Stomach (tissue), 9 donors: ENCODE measurements around the gene LNX1. TPM values are rescaled to one million over a fixed set of nuclear protein-coding genes. Genes with fewer than 3 reads are reported as not detected.

ENCODE experiments used
- DNase-seq, 2 donors: peaks; one replicate each; pipeline versions ENCODE4 v3.0.0 to v3.0.0-alpha.2; 2013 to 2019
- H3K27ac ChIP-seq, 5 donors: fragments of 200-600 bp in 4 of 5; sonication (generic) in 4 of 5; one replicate each; pipeline ENCODE4 v1.5.1; 2013 to 2019; ENCODE audit warnings: mild to moderate bottlenecking in 1 of 5, moderate library complexity in 1 of 5
- H3K27me3 ChIP-seq, 3 donors: fragments of 200-600 bp; sonication (generic); one replicate each; pipeline ENCODE4 v1.5.1; 2017 to 2019; ENCODE audit warnings: mixed run types in 1 of 3
- H3K36me3 ChIP-seq, 4 donors: fragments of 200-600 bp; sonication (generic); 1 replicate in 3 of 4; 2 replicates in 1 of 4; pipeline ENCODE4 v1.5.1; 2016 to 2019
- H3K4me1 ChIP-seq, 4 donors: fragments of 200-600 bp; sonication (generic); one replicate each; pipeline ENCODE4 v1.5.1; 2016 to 2019
- H3K4me3 ChIP-seq, 4 donors: fragments of 200-600 bp; sonication (generic) in 3 of 4; one replicate each; pipeline ENCODE4 v1.5.1; 2016 to 2019; ENCODE audit warnings: mild to moderate bottlenecking in 1 of 4
- H3K9me3 ChIP-seq, 4 donors: fragments of 200-600 bp; sonication (generic); one replicate each; pipeline ENCODE4 v1.5.1; 2016 to 2019
- CTCF ChIP-seq, 7 experiments: fragments of 450-650 bp in 4 of 7; fragments of 200-600 bp in 3 of 7; sonication (generic) in 3 of 7; IDR thresholded peaks; one replicate each; pipeline ENCODE4 v1.5.1; 2016 to 2019; ENCODE audit warnings: antibody characterized with exemption in 7 of 7, control low read depth in 2 of 7, mild to moderate bottlenecking in 1 of 7
- EP300 ChIP-seq: sonication (generic); formaldehyde crosslinking; IDR thresholded peaks from one replicate; pipeline ENCODE4 v1.6.1; 2017; ENCODE audit warnings: antibody characterized with exemption
- POLR2A ChIP-seq, 4 donors: fragments of 450-650 bp; IDR thresholded peaks; one replicate each; pipeline ENCODE4 v1.6.1; 2016; ENCODE audit warnings: antibody characterized with exemption in 4 of 4, control low read depth in 2 of 4, mild to moderate bottlenecking in 1 of 4, moderate library complexity in 1 of 4
- POLR2AphosphoS5 ChIP-seq, 3 donors: sonication (generic); formaldehyde crosslinking; IDR thresholded peaks; one replicate each; pipeline ENCODE4 v1.6.1; 2016; ENCODE audit warnings: antibody characterized with exemption in 3 of 3
- WGBS, 5 donors: extraction: QIAGEN DNeasy Blood & Tissue Kit in 3 of 5; methylation state at CpG; one replicate each; pipeline versions ENCODE4 v1.1.5 to v1.1.7; 2013 to 2018; 5-methylcytosine and 5-hydroxymethylcytosine counted together
- intact Hi-C: fragments of 100-400 bp; cut with DNase I; formaldehyde crosslinking; loops from one replicate; pipeline ENCODE4 v1.15.1; 2023; ENCODE audit warnings: low total_unique reads
- polyA plus RNA-seq, 3 donors: library from polyadenylated mRNA; stranded (reverse); fragments of 200-250 nt; gene quantifications; one replicate each; pipeline ENCODE4 v1.2.3, GENCODE V29; 2013
- total RNA-seq, 5 donors: library from RNA; depleted of rRNA; stranded (reverse); fragments of >200 nt; gene quantifications; one replicate each; pipeline versions ENCODE4 v1.1.0 to v1.2.3, GENCODE V29; 2014 to 2016
- donor health status: healthy with polysubstance abuse.
- donor health status: Bipolar disorder and iron deficiency.
- donor health status: healthy.

LNX1 gene
- total and polyA plus RNA-seq, 8 donors: 5.4 to 30.9 (median 11.6) TPM

DNA sequence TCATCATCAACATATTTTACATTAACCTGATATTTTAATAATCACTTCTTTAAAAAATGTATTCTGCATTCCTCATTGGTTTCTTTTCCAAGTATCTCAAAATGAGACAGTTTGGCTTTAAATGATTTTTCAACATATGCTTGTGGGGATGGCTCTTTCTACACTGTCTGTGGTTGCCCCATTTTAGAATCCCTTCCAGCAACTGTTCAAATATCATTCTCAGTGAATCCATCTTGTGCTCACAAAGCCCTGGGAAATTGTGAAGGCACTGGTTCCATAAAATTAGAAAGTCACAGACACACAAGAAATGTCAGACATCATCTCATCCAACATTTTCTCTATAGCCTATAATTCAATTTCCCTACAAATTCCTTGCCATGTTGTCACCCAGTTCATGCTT, 103.5 kb downstream of the LNX1 start:
- Histone ChIP-seq H3K4me1 (peaks cover 0 to 24% (median 8%) of the 10 kb centered on the region in 4 donors), H3K27me3 (no peaks in the 10 kb centered on the region), H3K4me3 (no peak overlapping the region), H3K36me3 (no peaks in the 10 kb centered on the region), H3K9me3 (no peaks in the 10 kb centered on the region), H3K27ac (no peak overlapping the region)
- no peak for DNase-seq
- TF ChIP-seq POLR2AphosphoS5 (IDR thresholded peaks at IDR 0.05): no peak
- TF ChIP-seq POLR2A (IDR thresholded peaks at IDR 0.05): no peak
- no peak for TF ChIP-seq CTCF (IDR thresholded peaks at IDR 0.05)
- no peak for TF ChIP-seq EP300
- intact Hi-C loops: no loop called here

DNA sequence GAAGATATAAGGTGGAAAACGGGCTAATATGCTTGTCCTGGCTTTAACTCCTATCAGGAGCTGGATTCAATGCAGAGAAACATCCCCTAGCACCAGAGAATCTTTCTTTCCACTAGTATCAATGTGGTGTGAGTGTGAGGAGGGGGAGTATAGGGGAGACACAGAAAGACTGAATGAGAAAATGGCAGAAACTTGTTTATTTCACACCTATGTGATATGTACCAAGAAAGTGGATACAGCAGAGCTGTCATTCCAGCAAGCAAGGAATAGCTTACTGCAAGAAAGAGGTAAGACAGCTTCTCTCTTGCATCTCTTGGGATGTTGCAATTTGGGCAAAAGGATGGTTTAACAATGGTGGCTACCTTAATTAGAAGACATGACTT, 105.6 kb downstream of the LNX1 start:
- peaks cover 0 to 11% (median 5%) of the 10 kb centered on the region in 4 donors for H3K36me3 ChIP-seq
- intact Hi-C loops: no loop called here
- H3K27me3 ChIP-seq: no peaks in the 10 kb centered on the region
- H3K4me1 ChIP-seq: peaks cover 0 to 15% (median 2%) of the 10 kb centered on the region in 4 donors
- H3K9me3 ChIP-seq: no peaks in the 10 kb centered on the region
- DNase-seq: no peak
- TF ChIP-seq EP300 (no peak), POLR2A (IDR thresholded peaks at IDR 0.05) (no peak), POLR2AphosphoS5 (IDR thresholded peaks at IDR 0.05) (no peak), CTCF (IDR thresholded peaks at IDR 0.05) (no peak)
- peak overlapping the region in 2 of 5 donors; percentile 8 to 57 for H3K27ac ChIP-seq
- no peak overlapping the region for H3K4me3 ChIP-seq
- 29 to 54% (median 36%) methylated on average over 1 of the region's 1 CpG for WGBS, 5 donors

DNA sequence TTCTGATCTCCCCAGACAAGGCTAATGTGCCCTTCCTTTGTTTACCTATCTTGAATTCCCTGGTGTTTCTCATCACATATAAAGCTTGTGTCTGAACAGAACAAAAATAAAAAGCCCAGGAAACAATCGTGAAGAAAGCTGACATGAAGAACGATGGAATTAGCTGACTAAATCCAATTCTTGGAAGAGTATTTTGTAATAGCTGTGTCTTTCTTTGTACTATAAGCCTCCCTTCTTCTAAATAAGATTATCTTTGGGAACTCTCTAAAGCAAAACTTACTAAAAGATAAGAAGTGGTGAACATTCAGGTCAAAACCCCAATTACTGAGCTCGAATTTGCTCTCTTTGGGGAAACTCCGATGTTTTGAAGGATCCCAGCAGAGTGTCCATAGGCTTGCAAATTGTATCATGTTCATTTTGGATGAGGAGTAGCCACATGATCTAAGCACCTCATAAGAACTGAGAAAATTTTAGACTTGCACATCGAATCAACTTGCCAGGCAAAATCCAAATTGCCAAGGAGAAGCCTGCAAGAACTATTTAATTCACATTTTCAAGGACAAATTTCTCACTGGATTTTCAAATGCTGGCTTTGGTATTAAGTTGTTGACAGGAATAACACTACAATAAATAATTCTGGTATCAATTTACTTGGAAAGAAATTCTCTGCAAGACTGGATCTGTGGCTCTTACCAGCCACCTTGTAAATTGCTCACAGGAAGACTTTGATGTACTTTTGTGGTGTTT, 106.2 kb downstream of the LNX1 start:
- H3K27me3 ChIP-seq: no peaks in the 10 kb centered on the region
- H3K27ac ChIP-seq: peak overlapping the region in 4 of 5 donors; percentile 8 to 57 (median 28)
- TF ChIP-seq CTCF (IDR thresholded peaks at IDR 0.05) (no peak), POLR2A (IDR thresholded peaks at IDR 0.05) (no peak), EP300 (no peak), POLR2AphosphoS5 (IDR thresholded peaks at IDR 0.05) (no peak)
- DNase-seq: peak in 1 of 2 donors; percentile 31
- intact Hi-C loops: no loop called here
- H3K4me3 ChIP-seq: no peak overlapping the region
- H3K36me3 ChIP-seq: peaks cover 0 to 12% (median 5%) of the 10 kb centered on the region in 4 donors
- peaks cover 0 to 10% (median 0%) of the 10 kb centered on the region in 4 donors for H3K4me1 ChIP-seq
- 54 to 68% (median 65%) methylated on average over 5 of the region's 5 CpGs for WGBS, 5 donors
- H3K9me3 ChIP-seq: no peaks in the 10 kb centered on the region

DNA sequence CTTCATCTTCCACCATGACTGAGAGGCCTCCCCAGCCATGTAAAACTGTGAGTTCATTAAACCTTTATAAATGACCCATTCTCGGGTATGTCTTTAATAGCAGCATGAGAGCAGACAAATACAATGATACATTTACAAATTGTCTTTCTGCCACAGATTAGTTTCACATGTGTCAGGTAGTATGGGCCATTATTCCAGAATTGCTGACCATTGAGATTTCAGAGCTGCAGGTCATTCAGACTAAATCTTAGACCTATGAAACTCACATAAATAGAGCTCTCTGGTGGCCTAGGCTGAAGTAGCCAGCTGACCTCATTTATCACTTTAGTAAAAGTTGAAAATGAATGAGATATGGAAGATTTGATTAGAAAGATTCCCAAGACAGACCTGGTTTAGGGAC, 108.0 kb downstream of the LNX1 start:
- no peak overlapping the region for H3K27ac ChIP-seq
- H3K4me1 ChIP-seq: peaks cover 0 to 5% (median 0%) of the 10 kb centered on the region in 4 donors
- DNase-seq: no peak
- H3K27me3 ChIP-seq: no peaks in the 10 kb centered on the region
- intact Hi-C loops: no loop called here
- no peaks in the 10 kb centered on the region for H3K9me3 ChIP-seq
- WGBS, 5 donors: 89 to 100% (median 100%) methylated on average over 1 of the region's 1 CpG
- no peak overlapping the region for H3K4me3 ChIP-seq
- peaks cover 0 to 19% (median 5%) of the 10 kb centered on the region in 4 donors for H3K36me3 ChIP-seq
- TF ChIP-seq CTCF (IDR thresholded peaks at IDR 0.05) (no peak), POLR2AphosphoS5 (IDR thresholded peaks at IDR 0.05) (no peak), EP300 (no peak), POLR2A (IDR thresholded peaks at IDR 0.05) (no peak)
